ENCODE results near the gene MCCC1.

The MCCC1 gene

GRCh38 chr3:183022936-183023516, 76.3 kb downstream of the MCCC1 start:
- TF ChIP-seq CTCF (IDR thresholded peaks at IDR 0.05; ENCODE audit: low read depth, low read length), result no peak
- Histone ChIP-seq H3K27ac (no peak overlapping the region), H3K36me3 (peaks cover 19% of the 10 kb centered on the region)

GRCh38 chr3:183018421-183019192, 80.7 kb downstream of the MCCC1 start:
- Histone ChIP-seq H3K9me3 (ENCODE audit: severe bottlenecking) (no peaks in the 10 kb centered on the region), H3K4me3 (ENCODE audit: low read depth, low read length) (no peak overlapping the region), H3K27me3 (ENCODE audit: insufficient read depth, low read depth, severe bottlenecking) (no peaks in the 10 kb centered on the region), H3K36me3 (peaks cover 26% of the 10 kb centered on the region), H3K27ac (no peak overlapping the region)
- no peak for DNase-seq
- TF ChIP-seq CTCF (IDR thresholded peaks at IDR 0.05; ENCODE audit: low read depth, low read length), result no peak

More at GRCh38 chr3:183022936-183023516, 76.3 kb downstream of the MCCC1 start:
- Histone ChIP-seq H3K4me3 (ENCODE audit: low read depth, low read length) (no peak overlapping the region), H3K9me3 (ENCODE audit: severe bottlenecking) (no peaks in the 10 kb centered on the region), H3K27me3 (ENCODE audit: insufficient read depth, low read depth, severe bottlenecking) (no peaks in the 10 kb centered on the region)
- no peak for DNase-seq

GRCh38 chr3:183015185-183015584, 84.1 kb downstream of the MCCC1 start:
- Histone ChIP-seq H3K9me3 (ENCODE audit: severe bottlenecking) (no peaks in the 10 kb centered on the region), H3K4me3 (ENCODE audit: low read depth, low read length) (no peak overlapping the region), H3K36me3 (peaks cover 17% of the 10 kb centered on the region), H3K27ac (no peak overlapping the region), H3K27me3 (ENCODE audit: insufficient read depth, low read depth, severe bottlenecking) (no peaks in the 10 kb centered on the region)
- DNase-seq, result no peak
- TF ChIP-seq CTCF (IDR thresholded peaks at IDR 0.05; ENCODE audit: low read depth, low read length), result no peak

GRCh38 chr3:183013856-183014255, 85.4 kb downstream of the MCCC1 start:
- Histone ChIP-seq H3K36me3 (peaks cover 6% of the 10 kb centered on the region), H3K9me3 (ENCODE audit: severe bottlenecking) (no peaks in the 10 kb centered on the region), H3K4me3 (ENCODE audit: low read depth, low read length) (no peak overlapping the region), H3K27me3 (ENCODE audit: insufficient read depth, low read depth, severe bottlenecking) (no peaks in the 10 kb centered on the region), H3K27ac (no peak overlapping the region)
- DNase-seq, result no peak
- no peak for TF ChIP-seq CTCF (IDR thresholded peaks at IDR 0.05; ENCODE audit: low read depth, low read length)

- TF ChIP-seq CTCF (IDR thresholded peaks at IDR 0.05; ENCODE audit: low read depth, low read length), result no peak
- Histone ChIP-seq H3K27ac (no peak overlapping the region), H3K9me3 (ENCODE audit: severe bottlenecking) (no peaks in the 10 kb centered on the region), H3K4me3 (ENCODE audit: low read depth, low read length) (no peak overlapping the region), H3K36me3 (peaks cover 6% of the 10 kb centered on the region), H3K27me3 (ENCODE audit: insufficient read depth, low read depth, severe bottlenecking) (no peaks in the 10 kb centered on the region)
- no peak for DNase-seq
These were observed 86.2 kb downstream of the MCCC1 start for GRCh38 chr3:183013074-183013473.

Measured in WERI-Rb-1 (cell line).